Adrenal gland (tissue), 5 donors: Measurements from ENCODE around the gene CUL2.

Experiments
- POLR2A ChIP-seq, 2 donors: fragments of 450-650 bp; IDR thresholded peaks; one replicate each; pipeline ENCODE4 v1.6.1; 2017; ENCODE audit warnings: antibody characterized with exemption in 2 of 2, mild to moderate bottlenecking in 2 of 2, moderate library complexity in 1 of 2
- TF ChIP-seq, protein P1 (sequence below), 6 experiments: fragments of 450-650 bp in 4 of 6; fragments of 200-600 bp in 2 of 6; sonication (generic) in 1 of 6; IDR thresholded peaks; 1 replicate in 5 of 6; 2 replicates in 1 of 6; pipeline versions ENCODE4 v1.5.1 to v1.8.0; 2016 to 2021; ENCODE audit warnings: antibody characterized with exemption in 6 of 6, mild to moderate bottlenecking in 2 of 6, moderate library complexity in 1 of 6
- donor health status: DM: no; HTN: no; CAD: no.

DNA sequence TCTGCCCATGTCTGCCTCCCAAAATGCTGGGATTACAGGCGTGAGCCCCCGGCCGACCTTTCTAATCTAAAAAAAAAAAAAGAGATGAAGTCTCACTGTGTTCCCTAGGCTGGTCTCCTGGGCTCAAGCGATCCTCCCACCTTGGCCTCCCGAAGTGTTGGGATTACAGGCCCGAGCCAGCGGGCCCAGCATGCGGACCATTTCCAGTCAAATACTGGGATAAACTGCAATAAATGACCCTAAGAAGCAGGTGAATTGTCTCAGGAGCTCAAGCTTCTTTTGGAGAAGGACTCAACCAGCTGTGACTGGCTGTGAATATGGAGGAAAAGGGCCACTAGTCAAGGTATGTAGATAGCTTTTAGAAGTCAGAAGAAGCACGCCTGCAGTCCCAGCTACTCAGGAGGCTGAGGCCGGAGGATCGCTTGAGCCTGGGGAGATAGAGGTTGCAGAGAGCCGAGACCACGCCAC is 36.0 kb upstream of the CUL2 start:
- TF ChIP-seq POLR2A (IDR thresholded peaks at IDR 0.05): no peak
- TF ChIP-seq, protein P1, sequence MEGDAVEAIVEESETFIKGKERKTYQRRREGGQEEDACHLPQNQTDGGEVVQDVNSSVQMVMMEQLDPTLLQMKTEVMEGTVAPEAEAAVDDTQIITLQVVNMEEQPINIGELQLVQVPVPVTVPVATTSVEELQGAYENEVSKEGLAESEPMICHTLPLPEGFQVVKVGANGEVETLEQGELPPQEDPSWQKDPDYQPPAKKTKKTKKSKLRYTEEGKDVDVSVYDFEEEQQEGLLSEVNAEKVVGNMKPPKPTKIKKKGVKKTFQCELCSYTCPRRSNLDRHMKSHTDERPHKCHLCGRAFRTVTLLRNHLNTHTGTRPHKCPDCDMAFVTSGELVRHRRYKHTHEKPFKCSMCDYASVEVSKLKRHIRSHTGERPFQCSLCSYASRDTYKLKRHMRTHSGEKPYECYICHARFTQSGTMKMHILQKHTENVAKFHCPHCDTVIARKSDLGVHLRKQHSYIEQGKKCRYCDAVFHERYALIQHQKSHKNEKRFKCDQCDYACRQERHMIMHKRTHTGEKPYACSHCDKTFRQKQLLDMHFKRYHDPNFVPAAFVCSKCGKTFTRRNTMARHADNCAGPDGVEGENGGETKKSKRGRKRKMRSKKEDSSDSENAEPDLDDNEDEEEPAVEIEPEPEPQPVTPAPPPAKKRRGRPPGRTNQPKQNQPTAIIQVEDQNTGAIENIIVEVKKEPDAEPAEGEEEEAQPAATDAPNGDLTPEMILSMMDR (IDR thresholded peaks at IDR 0.05): no peak
